ENCODE results near the gene PCBP3. TPM values are rescaled to one million over a fixed set of nuclear protein-coding genes. Genes with fewer than 3 reads are reported as not detected.

PCBP3 gene
- polyA plus RNA-seq, 1 donor from 2014 or later: 1.7 TPM

DNA sequence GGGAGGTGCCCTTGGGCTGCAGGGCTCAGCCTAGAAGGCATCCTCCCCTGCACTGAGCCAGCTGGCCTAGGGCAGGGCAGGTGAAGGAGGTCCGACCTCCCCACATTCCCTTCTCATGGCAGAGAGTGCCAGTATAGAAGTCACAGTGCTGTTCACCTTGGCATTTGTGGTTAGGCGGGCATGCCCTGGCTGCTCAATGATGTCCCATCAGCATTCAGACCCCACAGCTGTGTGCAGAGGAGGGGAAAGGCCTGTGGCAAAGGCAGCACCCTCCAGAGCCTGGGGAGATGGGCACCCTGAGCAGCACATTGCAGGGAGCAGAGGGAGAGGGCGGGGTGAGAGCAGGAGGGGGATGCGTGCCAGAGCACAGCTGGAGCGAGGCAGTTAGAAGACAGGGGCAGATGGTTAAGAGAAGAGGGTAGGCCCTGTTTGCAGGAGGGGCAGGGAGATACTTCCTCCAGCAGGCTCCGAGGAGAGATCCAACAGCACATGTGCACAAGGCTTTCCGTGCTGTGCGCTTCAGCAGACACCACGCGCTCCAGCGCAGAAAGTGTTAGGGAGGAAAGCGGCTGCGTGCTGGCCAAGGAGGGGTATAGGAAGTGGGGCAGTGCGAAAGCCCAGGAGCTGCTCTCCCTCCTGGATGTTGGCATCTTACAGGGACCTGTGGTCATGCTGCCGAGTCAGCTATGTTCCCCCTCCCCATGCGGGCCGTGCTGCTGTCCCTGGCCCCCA lies 294.4 kb downstream of the PCBP3 start:
- Histone ChIP-seq H3K4me3 (ENCODE audit: low read length) (no peak overlapping the region), H3K4me2 (ENCODE audit: low read length) (no peak overlapping the region), H3K27me3 (ENCODE audit: insufficient read depth, low read depth, low read length) (no peaks in the 10 kb centered on the region), H3K9me3 (ENCODE audit: low read length) (peaks cover 7% of the 10 kb centered on the region), H3K36me3 (ENCODE audit: insufficient read depth, low read length) (no peaks in the 10 kb centered on the region), H3K79me2 (replicated peaks; ENCODE audit: insufficient read depth, low read length) (no peaks in the 10 kb centered on the region), H2AFZ (ENCODE audit: low read depth, low read length) (no peak overlapping the region), H3K27ac (ENCODE audit: low read length) (no peak overlapping the region), H3K9me2 (ENCODE audit: insufficient read depth, low read length) (no peaks in the 10 kb centered on the region), H3F3A (ENCODE audit: insufficient read depth, low read length, poor library complexity, severe bottlenecking) (no peaks in the 10 kb centered on the region), H3K9ac (ENCODE audit: low read length) (no peak overlapping the region), H4K20me1 (ENCODE audit: insufficient read depth) (no peaks in the 10 kb centered on the region)
- TF ChIP-seq EZH2 (IDR thresholded peaks at IDR 0.05; ENCODE audit: borderline replicate concordance, insufficient read depth, low read length, poor library complexity, severe bottlenecking) (no peak), MXI1 (conservative IDR thresholded peaks at IDR 0.05; ENCODE audit: poor library complexity, severe bottlenecking) (no peak), SMC3 (conservative IDR thresholded peaks at IDR 0.05; ENCODE audit: poor library complexity) (no peak), RAD21 (conservative IDR thresholded peaks at IDR 0.05) (no peak), TAF1 (IDR thresholded peaks at IDR 0.05; ENCODE audit: low read depth) (no peak), POLR2AphosphoS5 (IDR thresholded peaks at IDR 0.05) (no peak), EP300 (conservative IDR thresholded peaks at IDR 0.05; ENCODE audit: poor library complexity, severe bottlenecking) (no peak)
- TF ChIP-seq, protein P1, sequence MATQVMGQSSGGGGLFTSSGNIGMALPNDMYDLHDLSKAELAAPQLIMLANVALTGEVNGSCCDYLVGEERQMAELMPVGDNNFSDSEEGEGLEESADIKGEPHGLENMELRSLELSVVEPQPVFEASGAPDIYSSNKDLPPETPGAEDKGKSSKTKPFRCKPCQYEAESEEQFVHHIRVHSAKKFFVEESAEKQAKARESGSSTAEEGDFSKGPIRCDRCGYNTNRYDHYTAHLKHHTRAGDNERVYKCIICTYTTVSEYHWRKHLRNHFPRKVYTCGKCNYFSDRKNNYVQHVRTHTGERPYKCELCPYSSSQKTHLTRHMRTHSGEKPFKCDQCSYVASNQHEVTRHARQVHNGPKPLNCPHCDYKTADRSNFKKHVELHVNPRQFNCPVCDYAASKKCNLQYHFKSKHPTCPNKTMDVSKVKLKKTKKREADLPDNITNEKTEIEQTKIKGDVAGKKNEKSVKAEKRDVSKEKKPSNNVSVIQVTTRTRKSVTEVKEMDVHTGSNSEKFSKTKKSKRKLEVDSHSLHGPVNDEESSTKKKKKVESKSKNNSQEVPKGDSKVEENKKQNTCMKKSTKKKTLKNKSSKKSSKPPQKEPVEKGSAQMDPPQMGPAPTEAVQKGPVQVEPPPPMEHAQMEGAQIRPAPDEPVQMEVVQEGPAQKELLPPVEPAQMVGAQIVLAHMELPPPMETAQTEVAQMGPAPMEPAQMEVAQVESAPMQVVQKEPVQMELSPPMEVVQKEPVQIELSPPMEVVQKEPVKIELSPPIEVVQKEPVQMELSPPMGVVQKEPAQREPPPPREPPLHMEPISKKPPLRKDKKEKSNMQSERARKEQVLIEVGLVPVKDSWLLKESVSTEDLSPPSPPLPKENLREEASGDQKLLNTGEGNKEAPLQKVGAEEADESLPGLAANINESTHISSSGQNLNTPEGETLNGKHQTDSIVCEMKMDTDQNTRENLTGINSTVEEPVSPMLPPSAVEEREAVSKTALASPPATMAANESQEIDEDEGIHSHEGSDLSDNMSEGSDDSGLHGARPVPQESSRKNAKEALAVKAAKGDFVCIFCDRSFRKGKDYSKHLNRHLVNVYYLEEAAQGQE (IDR thresholded peaks at IDR 0.05; ENCODE audit: borderline replicate concordance): no peak
- TF ChIP-seq, protein P2, sequence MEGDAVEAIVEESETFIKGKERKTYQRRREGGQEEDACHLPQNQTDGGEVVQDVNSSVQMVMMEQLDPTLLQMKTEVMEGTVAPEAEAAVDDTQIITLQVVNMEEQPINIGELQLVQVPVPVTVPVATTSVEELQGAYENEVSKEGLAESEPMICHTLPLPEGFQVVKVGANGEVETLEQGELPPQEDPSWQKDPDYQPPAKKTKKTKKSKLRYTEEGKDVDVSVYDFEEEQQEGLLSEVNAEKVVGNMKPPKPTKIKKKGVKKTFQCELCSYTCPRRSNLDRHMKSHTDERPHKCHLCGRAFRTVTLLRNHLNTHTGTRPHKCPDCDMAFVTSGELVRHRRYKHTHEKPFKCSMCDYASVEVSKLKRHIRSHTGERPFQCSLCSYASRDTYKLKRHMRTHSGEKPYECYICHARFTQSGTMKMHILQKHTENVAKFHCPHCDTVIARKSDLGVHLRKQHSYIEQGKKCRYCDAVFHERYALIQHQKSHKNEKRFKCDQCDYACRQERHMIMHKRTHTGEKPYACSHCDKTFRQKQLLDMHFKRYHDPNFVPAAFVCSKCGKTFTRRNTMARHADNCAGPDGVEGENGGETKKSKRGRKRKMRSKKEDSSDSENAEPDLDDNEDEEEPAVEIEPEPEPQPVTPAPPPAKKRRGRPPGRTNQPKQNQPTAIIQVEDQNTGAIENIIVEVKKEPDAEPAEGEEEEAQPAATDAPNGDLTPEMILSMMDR (IDR thresholded peaks at IDR 0.05; ENCODE audit: poor library complexity, severe bottlenecking): no peak

DNA sequence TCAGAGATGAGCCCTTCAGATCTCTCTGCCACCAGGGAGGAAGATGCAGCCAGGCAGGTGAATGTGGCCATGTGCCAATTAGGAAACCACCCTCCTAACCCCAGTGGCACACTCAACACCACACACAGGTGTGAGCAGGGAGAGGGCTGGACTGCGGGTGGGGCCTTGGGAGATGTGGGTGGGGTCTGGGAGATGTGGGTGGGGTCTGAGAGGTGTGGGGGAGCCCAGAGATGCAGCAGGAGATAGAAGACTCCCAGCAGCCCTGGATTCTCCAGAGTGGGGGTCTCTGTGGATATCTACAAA lies 294.9 kb downstream of the PCBP3 start:
- H3K9me3 ChIP-seq (ENCODE audit: low read length): peaks cover 7% of the 10 kb centered on the region
- no peak overlapping the region for H3K9ac ChIP-seq (ENCODE audit: low read length)
- TF ChIP-seq EZH2 (IDR thresholded peaks at IDR 0.05; ENCODE audit: borderline replicate concordance, insufficient read depth, low read length, poor library complexity, severe bottlenecking) (no peak), MXI1 (conservative IDR thresholded peaks at IDR 0.05; ENCODE audit: poor library complexity, severe bottlenecking) (no peak), POLR2AphosphoS5 (IDR thresholded peaks at IDR 0.05) (no peak), SMC3 (conservative IDR thresholded peaks at IDR 0.05; ENCODE audit: poor library complexity) (no peak), RAD21 (conservative IDR thresholded peaks at IDR 0.05) (no peak), TAF1 (IDR thresholded peaks at IDR 0.05; ENCODE audit: low read depth) (no peak), EP300 (conservative IDR thresholded peaks at IDR 0.05; ENCODE audit: poor library complexity, severe bottlenecking) (no peak)
- TF ChIP-seq, protein P2 (IDR thresholded peaks at IDR 0.05; ENCODE audit: poor library complexity, severe bottlenecking): no peak
- TF ChIP-seq, protein P1 (IDR thresholded peaks at IDR 0.05; ENCODE audit: borderline replicate concordance): no peak
- no peaks in the 10 kb centered on the region for H4K20me1 ChIP-seq (ENCODE audit: insufficient read depth)
- H3K27ac ChIP-seq (ENCODE audit: low read length): no peak overlapping the region
- H2AFZ ChIP-seq (ENCODE audit: low read depth, low read length): no peak overlapping the region
- H3K9me2 ChIP-seq (ENCODE audit: insufficient read depth, low read length): no peaks in the 10 kb centered on the region
- no peaks in the 10 kb centered on the region for H3K36me3 ChIP-seq (ENCODE audit: insufficient read depth, low read length)
- H3K4me3 ChIP-seq (ENCODE audit: low read length): no peak overlapping the region
- no peaks in the 10 kb centered on the region for H3F3A ChIP-seq (ENCODE audit: insufficient read depth, low read length, poor library complexity, severe bottlenecking)
- H3K4me2 ChIP-seq (ENCODE audit: low read length): no peak overlapping the region
- H3K79me2 ChIP-seq (replicated peaks; ENCODE audit: insufficient read depth, low read length): no peaks in the 10 kb centered on the region
- H3K27me3 ChIP-seq (ENCODE audit: insufficient read depth, low read depth, low read length): no peaks in the 10 kb centered on the region

Measured in neural cell (in vitro differentiated cells).